ENCODE data around the gene TJP1.
"Not testable (repeated sequence)": the region's sequence is repeated elsewhere in the genome, so short reads cannot be mapped to it uniquely, and the experiment has no call there.

Gene TJP1

GRCh38 chr15:29680465-29681165, 141.7 kb downstream of the TJP1 start:
- no peak overlapping the region for H3K27ac ChIP-seq
- no peak for DNase-seq (ENCODE audit: low spot score)
- CTCF ChIA-PET = no interaction called here
- POLR2A ChIA-PET (ENCODE audit: low non-redundant PET) = interaction anchor here (0.6 kb wide), 1 partner anchor 21 kb away, joined by 5 read pairs; no protein-coding TSS in a partner anchor
- no peak for TF ChIP-seq CTCF (conservative IDR thresholded peaks at IDR 0.05; ENCODE audit: low read depth)

- H3K27ac ChIP-seq = no peak overlapping the region
- TF ChIP-seq CTCF (conservative IDR thresholded peaks at IDR 0.05; ENCODE audit: low read depth) = no peak
- ChIA-PET CTCF (interaction anchor here (0.6 kb wide), 1 partner anchor 66 kb away, joined by 3 read pairs; no protein-coding TSS in a partner anchor), POLR2A (ENCODE audit: low non-redundant PET) (no interaction called here)
- DNase-seq (ENCODE audit: low spot score) = no peak
Observed at GRCh38 chr15:29678504-29679034, 143.7 kb downstream of the TJP1 start.

GRCh38 chr15:29677871-29678461, 144.3 kb downstream of the TJP1 start:
- POLR2A ChIA-PET (ENCODE audit: low non-redundant PET) = no interaction called here
- no peak for DNase-seq (ENCODE audit: low spot score)
- H3K27ac ChIP-seq = no peak overlapping the region
- no peak for TF ChIP-seq CTCF (conservative IDR thresholded peaks at IDR 0.05; ENCODE audit: low read depth)
- CTCF ChIA-PET = interaction anchor here (0.6 kb wide), 2 partner anchors 65 to 503 kb away, joined by 3 to 4 read pairs; no protein-coding TSS in a partner anchor

GRCh38 chr15:29677455-29677854, 144.8 kb downstream of the TJP1 start:
- POLR2A ChIA-PET (ENCODE audit: low non-redundant PET) = no interaction called here

GRCh38 chr15:29676961-29677402, 145.3 kb downstream of the TJP1 start:
- no peak for TF ChIP-seq CTCF (conservative IDR thresholded peaks at IDR 0.05; ENCODE audit: low read depth)
- ChIA-PET POLR2A (ENCODE audit: low non-redundant PET) (no interaction called here), CTCF (interaction anchor here (0.6 kb wide), 1 partner anchor 502 kb away, joined by 4 read pairs; no protein-coding TSS in a partner anchor)
- no peak overlapping the region for H3K27ac ChIP-seq
- DNase-seq (ENCODE audit: low spot score) = no peak

More at GRCh38 chr15:29677455-29677854, 144.8 kb downstream of the TJP1 start:
- TF ChIP-seq CTCF (conservative IDR thresholded peaks at IDR 0.05; ENCODE audit: low read depth) = no peak
- CTCF ChIA-PET = interaction anchor here (0.6 kb wide), 1 partner anchor 503 kb away, joined by 4 read pairs; no protein-coding TSS in a partner anchor
- no peak for DNase-seq (ENCODE audit: low spot score)
- no peak overlapping the region for H3K27ac ChIP-seq

- DNase-seq (ENCODE audit: low spot score); POLR2A ChIA-PET (ENCODE audit: low non-redundant PET): not testable (repeated sequence)
Observed at GRCh38 chr15:29676374-29676960, 145.8 kb downstream of the TJP1 start.

More at GRCh38 chr15:29676374-29676960, 145.8 kb downstream of the TJP1 start:
- H3K27ac ChIP-seq, CTCF ChIA-PET: not testable (repeated sequence)

Measured in RWPE1 (cell line).